Naive thymus-derived CD8-positive, alpha-beta T cell (primary cell): ENCODE measurements around the gene HOXD4. TPM values are rescaled to one million over a fixed set of nuclear protein-coding genes. Genes with fewer than 3 reads are reported as not detected.

Experiments
- ATAC-seq, 2 donors: fragments of 150-1000 bp; cut with Tn5 transposase in 1 of 2; sonication (Bioruptor Pico), chemical (Tn5 transposase) in 1 of 2; 1 replicate in 1 of 2; 2 replicates in 1 of 2; pipeline ENCODE4 v1.10.0; 2021; ENCODE audit warnings: mild to moderate bottlenecking in 2 of 2, moderate library complexity in 2 of 2
- POLR2A ChIA-PET: fragments of 350-600 bp; sonication (Branson Sonifier 250); formaldehyde crosslinking; loops from one replicate; lab custom pipeline; 2021; ENCODE audit warnings: antibody characterized with exemption; lab: Charles Lee
- DNase-seq, 10 donors: peaks; one replicate each; pipeline versions ENCODE4 v3.0.0 to v3.0.0-alpha.2; 2020 to 2022
- H3K27ac Mint-ChIP-seq, 10 donors: one replicate each; pipeline ENCODE4 v1.8.0; 2020 to 2022; ENCODE audit warnings: mild to moderate bottlenecking in 10 of 10, mixed read lengths in 10 of 10, moderate library complexity in 4 of 10, inconsistent platforms in 1 of 10
- H3K27me3 Mint-ChIP-seq, 5 donors: one replicate each; pipeline ENCODE4 v1.8.0; 2021 to 2022; ENCODE audit warnings: mixed read lengths in 5 of 5
- H3K36me3 Mint-ChIP-seq, 3 donors: one replicate each; pipeline ENCODE4 v1.8.0; 2020 to 2022; ENCODE audit warnings: mixed read lengths in 3 of 3, mild to moderate bottlenecking in 2 of 3, inconsistent platforms in 1 of 3
- H3K4me1 Mint-ChIP-seq, 4 donors: one replicate each; pipeline ENCODE4 v1.8.0; 2021 to 2022; ENCODE audit warnings: mixed read lengths in 4 of 4
- H3K4me3 Mint-ChIP-seq, 10 donors: one replicate each; pipeline ENCODE4 v1.8.0; 2020 to 2022; ENCODE audit warnings: mild to moderate bottlenecking in 10 of 10, mixed read lengths in 10 of 10, moderate library complexity in 6 of 10, inconsistent platforms in 1 of 10
- H3K9me3 Mint-ChIP-seq, 9 donors: one replicate each; pipeline ENCODE4 v1.8.0; 2020 to 2022; ENCODE audit warnings: mixed read lengths in 9 of 9, mild to moderate bottlenecking in 3 of 9, inconsistent platforms in 1 of 9, moderate library complexity in 1 of 9
- polyA plus RNA-seq, 3 donors: library from polyadenylated mRNA; unstranded; fragments of 300-500 nt; fragmentation: Illumina TruSeq; gene quantifications; one replicate each; pipeline ENCODE4 v1.2.3, GENCODE V29; 2021
- total RNA-seq, 8 experiments: library from RNA in 2 of 8; stranded (reverse) in 2 of 8; gene quantifications; one replicate each; pipeline ENCODE4 v1.2.3 and lab custom pipeline; 2021 to 2026

The HOXD4 gene
- total and polyA plus RNA-seq, 5 experiments from 2014 or later = not detected

DNA sequence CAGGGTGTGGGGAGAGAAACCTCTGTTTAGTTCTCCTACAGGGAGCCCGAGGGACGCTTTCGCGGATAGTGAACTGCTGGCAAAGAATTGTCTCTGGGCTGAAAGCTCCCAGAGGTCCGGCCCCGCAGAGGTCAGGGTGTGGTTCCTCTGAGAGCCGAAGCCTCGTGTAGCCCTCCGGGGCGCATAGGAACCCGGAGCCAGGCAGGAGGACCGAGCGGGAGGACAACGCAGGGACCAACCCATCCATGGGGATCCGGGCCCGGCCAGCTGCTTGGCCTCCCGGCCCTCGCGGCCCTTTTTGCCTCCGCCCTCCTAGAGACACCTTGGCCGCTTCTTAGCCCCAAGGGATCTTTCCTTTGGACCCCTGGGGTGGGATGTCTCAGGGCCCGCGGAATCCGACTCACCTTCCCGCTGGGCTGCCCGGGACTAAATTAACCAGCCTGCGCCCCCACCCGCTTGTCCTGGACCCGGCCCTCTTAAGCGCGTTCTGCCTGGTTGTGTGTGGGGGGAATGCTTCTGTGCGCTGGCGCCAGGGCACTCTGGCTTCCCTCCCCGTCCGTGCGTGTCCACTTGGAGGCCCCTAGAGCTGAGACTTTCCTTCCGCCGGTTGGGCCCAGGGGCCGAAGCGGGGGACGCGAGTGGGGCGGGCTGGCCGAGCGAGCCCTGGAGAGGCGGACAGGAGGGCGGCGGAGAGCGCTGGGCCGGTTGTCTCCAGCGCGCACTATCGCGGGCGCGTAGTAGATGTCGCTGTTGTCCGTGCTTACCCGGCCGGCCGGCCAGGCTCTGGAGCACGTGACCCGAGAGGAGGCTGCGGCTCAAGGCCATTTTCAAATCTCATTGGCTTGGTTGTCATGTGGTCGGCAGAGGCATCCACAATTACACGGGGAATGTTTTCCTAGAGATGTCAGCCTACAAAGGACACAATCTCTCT, 35.2 kb upstream of the HOXD4 start, which contains the start of gene HOXD10:
HOXD10 (plus strand) TSS at position 896 of the 931 bp plus-strand sequence. CDS start 56 bp downstream, outside the sequence.
- Mint-ChIP-seq H3K36me3 (peaks cover 7 to 30% (median 8%) of the 10 kb centered on the region in 3 donors), H3K4me1 (peaks cover 0 to 9% (median 7%) of the 10 kb centered on the region in 4 donors), H3K4me3 (peak within 1 kb of the TSS in 1 of 10 donors; percentile 25), H3K27ac (peak within 1 kb of the TSS in 1 of 10 donors; percentile 82), H3K9me3 (peaks cover 0 to 67% (median 21%) of the 10 kb centered on the region in 9 donors), H3K27me3 (peaks cover 59 to 98% (median 85%) of the 10 kb centered on the region in 5 donors)
- DNase-seq (no peak), ATAC-seq (no peak)
- POLR2A ChIA-PET = no interaction called here

DNA sequence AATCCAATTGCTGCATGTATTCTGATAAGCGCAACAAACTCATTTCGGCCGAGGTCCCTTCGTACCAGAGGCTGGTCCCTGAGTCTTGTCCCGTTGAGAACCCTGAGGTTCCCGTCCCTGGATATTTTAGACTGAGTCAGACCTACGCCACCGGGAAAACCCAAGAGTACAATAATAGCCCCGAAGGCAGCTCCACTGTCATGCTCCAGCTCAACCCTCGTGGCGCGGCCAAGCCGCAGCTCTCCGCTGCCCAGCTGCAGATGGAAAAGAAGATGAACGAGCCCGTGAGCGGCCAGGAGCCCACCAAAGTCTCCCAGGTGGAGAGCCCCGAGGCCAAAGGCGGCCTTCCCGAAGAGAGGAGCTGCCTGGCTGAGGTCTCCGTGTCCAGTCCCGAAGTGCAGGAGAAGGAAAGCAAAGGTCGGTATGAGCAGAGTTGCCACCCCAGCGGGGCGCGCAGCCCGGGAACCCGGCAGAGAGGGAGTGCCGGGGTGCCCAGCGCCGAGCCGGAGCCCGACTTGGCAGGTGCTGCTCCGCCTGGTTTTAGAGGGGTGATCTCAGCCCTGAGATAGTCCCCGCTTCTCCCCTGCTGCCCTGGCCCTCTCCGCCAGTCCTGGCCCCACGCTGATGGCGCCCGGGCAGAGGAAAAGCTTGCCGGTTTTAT, 34.1 kb upstream of the HOXD4 start:
- no peak for DNase-seq
- peaks cover 6 to 30% (median 8%) of the 10 kb centered on the region in 3 donors for H3K36me3 Mint-ChIP-seq
- peak overlapping the region in 1 of 10 donors; percentile 82 for H3K27ac Mint-ChIP-seq
- H3K27me3 Mint-ChIP-seq = peaks cover 57 to 94% (median 79%) of the 10 kb centered on the region in 5 donors
- H3K4me3 Mint-ChIP-seq = no peak overlapping the region
- POLR2A ChIA-PET = no interaction called here
- peaks cover 0 to 64% (median 21%) of the 10 kb centered on the region in 9 donors for H3K9me3 Mint-ChIP-seq
- no peak for ATAC-seq
- peaks cover 0 to 8% (median 6%) of the 10 kb centered on the region in 4 donors for H3K4me1 Mint-ChIP-seq

DNA sequence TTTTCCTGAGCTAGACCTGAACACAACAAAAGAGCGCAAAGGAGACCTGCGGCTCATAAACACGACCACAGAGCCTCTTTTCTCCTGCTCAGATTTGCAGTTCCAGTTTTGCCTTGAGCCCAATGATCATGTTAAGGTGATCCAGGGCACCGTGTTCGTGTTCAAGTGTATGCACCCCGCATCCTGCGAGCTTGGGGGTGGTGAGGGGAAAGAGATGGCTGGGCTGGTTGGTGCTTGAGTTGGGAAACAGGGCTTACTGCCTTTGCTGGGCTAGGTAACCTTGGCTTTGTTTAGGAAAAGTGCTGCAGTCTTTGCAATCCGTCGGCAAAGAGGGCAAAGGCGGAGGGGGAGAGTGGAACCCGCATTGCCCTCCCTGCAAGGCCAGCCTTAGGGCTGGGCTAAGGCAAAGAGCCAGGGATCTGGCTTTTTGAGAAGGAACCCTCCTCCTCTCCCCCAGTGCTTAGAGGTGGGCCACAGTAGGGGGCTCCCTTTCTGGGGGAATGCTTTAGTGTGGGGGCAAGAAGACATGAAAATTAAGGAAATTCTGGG, 33.5 kb upstream of the HOXD4 start:
- peaks cover 0 to 61% (median 21%) of the 10 kb centered on the region in 9 donors for H3K9me3 Mint-ChIP-seq
- H3K27ac Mint-ChIP-seq = peak overlapping the region in 3 of 10 donors; percentile 53 to 91 (median 58)
- H3K4me1 Mint-ChIP-seq = peaks cover 2 to 8% (median 7%) of the 10 kb centered on the region in 4 donors
- H3K27me3 Mint-ChIP-seq = peaks cover 57 to 88% (median 75%) of the 10 kb centered on the region in 5 donors
- ATAC-seq (no peak), DNase-seq (no peak)
- H3K4me3 Mint-ChIP-seq = peak overlapping the region in 2 of 10 donors; percentile 26 to 40
- H3K36me3 Mint-ChIP-seq = peaks cover 6 to 30% (median 8%) of the 10 kb centered on the region in 3 donors
- POLR2A ChIA-PET = no interaction called here

DNA sequence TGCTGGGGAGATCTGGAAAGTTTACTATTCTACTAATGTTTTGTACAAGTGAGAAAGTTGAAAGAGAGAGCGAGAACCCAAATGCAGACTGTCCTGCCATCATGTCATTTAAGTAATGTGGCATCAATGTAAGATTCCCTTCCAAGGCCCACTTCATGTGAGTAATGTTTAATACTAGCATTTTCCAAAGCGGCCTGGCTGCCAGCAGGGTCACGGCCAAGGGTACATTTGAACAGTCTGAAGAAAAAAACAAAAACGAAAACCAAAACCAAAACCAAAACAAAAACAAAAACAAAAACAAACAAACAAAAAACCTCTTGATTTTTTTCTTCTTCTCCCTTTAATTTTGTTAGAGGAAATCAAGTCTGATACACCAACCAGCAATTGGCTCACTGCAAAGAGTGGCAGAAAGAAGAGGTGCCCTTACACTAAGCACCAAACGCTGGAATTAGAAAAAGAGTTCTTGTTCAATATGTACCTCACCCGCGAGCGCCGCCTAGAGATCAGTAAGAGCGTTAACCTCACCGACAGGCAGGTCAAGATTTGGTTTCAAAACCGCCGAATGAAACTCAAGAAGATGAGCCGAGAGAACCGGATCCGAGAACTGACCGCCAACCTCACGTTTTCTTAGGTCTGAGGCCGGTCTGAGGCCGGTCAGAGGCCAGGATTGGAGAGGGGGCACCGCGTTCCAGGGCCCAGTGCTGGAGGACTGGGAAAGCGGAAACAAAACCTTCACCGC, 32.6 kb upstream of the HOXD4 start:
- no peak for DNase-seq
- Mint-ChIP-seq H3K4me1 (peaks cover 6 to 14% (median 10%) of the 10 kb centered on the region in 4 donors), H3K27ac (peak overlapping the region in 2 of 10 donors; percentile 58 to 78), H3K4me3 (peak overlapping the region in 1 of 10 donors; percentile 71), H3K9me3 (peaks cover 0 to 53% (median 19%) of the 10 kb centered on the region in 9 donors), H3K36me3 (peaks cover 6 to 23% (median 8%) of the 10 kb centered on the region in 3 donors), H3K27me3 (peaks cover 53 to 85% (median 70%) of the 10 kb centered on the region in 5 donors)
- ATAC-seq = no peak
- POLR2A ChIA-PET = no interaction called here

DNA sequence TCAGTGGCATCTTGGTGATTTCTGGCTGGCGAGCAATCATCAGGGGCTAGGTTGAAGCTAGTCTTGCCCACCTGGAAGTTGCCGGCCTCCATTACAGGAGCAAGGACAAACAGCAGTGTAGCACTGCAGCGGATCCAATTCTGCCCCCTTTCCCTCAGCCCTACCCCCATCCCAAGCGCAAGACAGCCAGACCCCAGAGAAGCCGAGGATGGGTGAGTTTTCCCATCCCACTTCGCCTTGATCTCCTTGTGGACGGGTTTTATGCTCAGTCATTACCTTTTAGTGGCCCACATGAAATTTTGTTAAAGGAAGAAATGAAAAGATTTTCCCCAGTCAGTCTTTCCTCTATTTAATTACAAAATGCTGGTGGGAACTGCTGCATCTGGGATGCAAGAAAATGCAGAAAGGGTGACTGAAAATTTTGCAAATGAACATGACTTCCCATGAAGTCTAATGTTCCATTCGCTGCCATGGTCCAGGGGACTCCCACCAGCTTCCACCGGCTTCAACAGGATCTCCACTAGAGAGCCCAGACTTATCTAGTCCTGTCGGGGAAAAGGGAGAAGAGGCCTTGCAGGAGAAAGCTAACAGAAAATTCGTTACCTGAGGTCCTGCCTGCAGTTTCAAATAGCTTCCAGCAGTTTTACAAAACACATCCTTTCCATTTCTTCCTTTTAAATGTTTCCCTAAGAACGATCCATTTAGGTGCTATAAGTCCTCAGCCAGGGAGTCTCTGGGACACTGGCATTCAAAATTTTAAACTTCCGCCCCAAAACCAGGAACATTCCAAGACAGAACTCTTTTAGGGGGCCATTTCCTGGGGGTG, 30.8 kb upstream of the HOXD4 start:
- POLR2A ChIA-PET = no interaction called here
- ATAC-seq = no peak
- H3K36me3 Mint-ChIP-seq = peaks cover 8 to 12% (median 10%) of the 10 kb centered on the region in 3 donors

DNA sequence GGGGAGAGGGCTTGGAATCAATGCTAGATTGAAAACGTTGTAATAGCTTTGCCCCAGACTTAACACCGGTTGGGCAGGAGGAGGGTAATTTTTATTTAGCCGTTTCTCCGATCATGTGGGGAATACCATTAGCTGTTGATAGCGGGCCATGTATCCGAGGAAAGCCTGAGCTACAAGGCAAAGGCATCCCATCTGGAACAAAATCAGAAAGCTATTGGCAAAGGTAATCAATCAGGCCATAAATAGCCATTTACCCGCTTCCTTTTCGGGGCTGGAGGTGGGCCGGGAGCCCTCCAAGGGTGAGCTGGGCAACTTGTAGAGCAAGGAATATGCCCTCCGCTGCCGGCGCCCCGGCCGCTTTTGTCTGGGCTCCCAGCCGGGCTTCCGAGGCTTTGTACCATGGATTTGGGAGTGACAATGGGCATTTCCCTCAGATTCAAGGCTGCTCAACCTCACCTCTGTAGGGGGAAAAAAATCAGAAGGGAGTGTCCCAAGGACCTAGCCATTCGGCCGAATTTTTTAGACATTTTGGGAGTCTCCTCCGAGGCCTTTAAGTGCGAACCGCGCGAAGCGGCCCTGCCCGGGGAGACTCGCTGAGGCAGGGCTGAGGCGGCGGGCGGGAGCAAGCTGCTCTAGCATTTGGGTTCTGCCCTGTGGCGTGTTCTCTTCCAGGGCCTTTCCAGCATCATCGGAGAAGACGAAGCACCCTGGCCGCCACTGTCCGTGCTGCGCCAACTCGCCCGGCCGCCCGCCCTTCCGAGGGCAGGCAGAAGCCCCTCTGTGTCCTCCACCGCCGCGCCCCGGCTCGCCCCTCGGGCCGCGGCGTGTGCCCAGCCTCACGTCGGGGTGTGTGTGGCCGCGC, 29.9 kb upstream of the HOXD4 start:
- H3K4me1 Mint-ChIP-seq = peaks cover 9 to 16% (median 12%) of the 10 kb centered on the region in 4 donors
- ATAC-seq = no peak
- peaks cover 0 to 37% (median 17%) of the 10 kb centered on the region in 9 donors for H3K9me3 Mint-ChIP-seq
- peaks cover 8 to 11% (median 10%) of the 10 kb centered on the region in 3 donors for H3K36me3 Mint-ChIP-seq
- H3K4me3 Mint-ChIP-seq = peak overlapping the region in 4 of 10 donors; percentile 12 to 43 (median 17)
- H3K27ac Mint-ChIP-seq = peak overlapping the region in 1 of 10 donors; percentile 44
- no peak for DNase-seq
- POLR2A ChIA-PET = no interaction called here
- peaks cover 57 to 87% (median 77%) of the 10 kb centered on the region in 5 donors for H3K27me3 Mint-ChIP-seq

More for the DNA sequence above, 30.8 kb upstream of the HOXD4 start:
- peaks cover 51 to 87% (median 75%) of the 10 kb centered on the region in 5 donors for H3K27me3 Mint-ChIP-seq
- peak overlapping the region in 1 of 10 donors; percentile 16 for H3K27ac Mint-ChIP-seq
- peak overlapping the region in 2 of 10 donors; percentile 14 to 20 for H3K4me3 Mint-ChIP-seq
- no peak for DNase-seq
- peaks cover 9 to 16% (median 13%) of the 10 kb centered on the region in 4 donors for H3K4me1 Mint-ChIP-seq
- peaks cover 0 to 41% (median 18%) of the 10 kb centered on the region in 9 donors for H3K9me3 Mint-ChIP-seq

DNA sequence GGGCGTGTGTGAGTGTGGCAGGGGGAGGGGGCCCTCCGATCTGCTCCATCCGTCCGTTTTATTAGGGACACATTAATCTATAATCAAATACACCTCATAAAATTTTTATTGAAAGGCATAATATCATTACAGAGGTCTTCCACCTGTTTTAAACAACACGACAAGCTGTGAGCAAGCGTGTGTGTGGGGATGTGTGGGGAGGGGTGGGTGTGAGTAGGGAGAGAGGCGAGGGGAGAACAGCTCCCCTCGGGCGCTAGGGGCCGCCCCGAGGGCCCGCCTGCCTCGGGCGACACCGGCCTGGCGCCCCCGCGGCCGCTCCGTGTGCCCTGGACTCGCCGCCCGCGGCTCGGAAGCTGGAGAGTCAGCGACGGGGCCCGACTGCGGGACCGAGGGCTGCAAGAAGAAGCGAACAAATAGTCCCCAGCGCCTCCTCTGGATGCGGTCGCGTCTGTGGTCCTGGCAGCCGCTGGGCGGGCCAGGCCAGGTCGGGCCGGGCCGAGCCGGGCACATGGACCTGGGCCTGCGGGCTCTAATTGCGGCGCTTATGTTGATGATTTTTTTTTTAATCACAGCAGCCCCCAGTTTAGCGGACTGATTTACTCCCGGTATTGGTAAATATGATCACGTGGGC, 29.2 kb upstream of the HOXD4 start:
- H3K36me3 Mint-ChIP-seq = peaks cover 4 to 10% (median 6%) of the 10 kb centered on the region in 3 donors
- peak; percentile 24 to 27 for ATAC-seq
- peak overlapping the region; percentile 57 to 85 (median 78) for H3K4me3 Mint-ChIP-seq
- no peak for DNase-seq
- POLR2A ChIA-PET = interaction anchor here (0.5 to 0.9 kb wide), 2 partner anchors 706 to 1073 kb away, joined by 3 read pairs; no protein-coding TSS in a partner anchor
- H3K9me3 Mint-ChIP-seq = peaks cover 0 to 29% (median 11%) of the 10 kb centered on the region in 9 donors
- H3K4me1 Mint-ChIP-seq = peaks cover 9 to 20% (median 14%) of the 10 kb centered on the region in 4 donors
- peak overlapping the region in 1 of 10 donors; percentile 34 for H3K27ac Mint-ChIP-seq
- H3K27me3 Mint-ChIP-seq = peaks cover 59 to 87% (median 77%) of the 10 kb centered on the region in 5 donors

DNA sequence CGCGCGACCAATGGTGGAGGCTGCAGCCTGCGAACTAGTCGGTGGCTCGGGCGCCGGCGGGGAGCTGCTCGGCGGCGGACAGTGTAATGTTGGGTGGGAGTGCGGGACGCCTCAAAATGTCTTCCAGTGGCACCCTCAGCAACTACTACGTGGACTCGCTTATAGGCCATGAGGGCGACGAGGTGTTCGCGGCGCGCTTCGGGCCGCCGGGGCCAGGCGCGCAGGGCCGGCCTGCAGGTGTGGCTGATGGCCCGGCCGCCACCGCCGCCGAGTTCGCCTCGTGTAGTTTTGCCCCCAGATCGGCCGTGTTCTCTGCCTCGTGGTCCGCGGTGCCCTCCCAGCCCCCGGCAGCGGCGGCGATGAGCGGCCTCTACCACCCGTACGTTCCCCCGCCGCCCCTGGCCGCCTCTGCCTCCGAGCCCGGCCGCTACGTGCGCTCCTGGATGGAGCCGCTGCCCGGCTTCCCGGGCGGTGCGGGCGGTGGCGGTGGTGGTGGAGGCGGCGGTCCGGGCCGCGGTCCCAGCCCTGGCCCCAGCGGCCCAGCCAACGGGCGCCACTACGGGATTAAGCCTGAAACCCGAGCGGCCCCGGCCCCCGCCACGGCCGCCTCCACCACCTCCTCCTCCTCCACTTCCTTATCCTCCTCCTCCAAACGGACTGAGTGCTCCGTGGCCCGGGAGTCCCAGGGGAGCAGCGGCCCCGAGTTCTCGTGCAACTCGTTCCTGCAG, 28.5 kb upstream of the HOXD4 start, which contains the start of gene HOXD9:
HOXD9 (plus strand) TSS at position 37 of the 728 bp plus-strand sequence; CDS start at position 87, 50 bp downstream.
- peaks cover 2 to 10% (median 6%) of the 10 kb centered on the region in 3 donors for H3K36me3 Mint-ChIP-seq
- POLR2A ChIA-PET = interaction anchor here (0.5 to 0.9 kb wide), 2 partner anchors 706 to 1072 kb away, joined by 3 read pairs; no protein-coding TSS in a partner anchor
- peak within 1 kb of the TSS; percentile 57 to 85 (median 78) for H3K4me3 Mint-ChIP-seq
- H3K4me1 Mint-ChIP-seq = peaks cover 9 to 26% (median 14%) of the 10 kb centered on the region in 4 donors
- DNase-seq (peak in 2 of 10 donors; percentile 35 to 44), ATAC-seq (peak; percentile 53 to 55)
- H3K27me3 Mint-ChIP-seq = peaks cover 62 to 87% (median 76%) of the 10 kb centered on the region in 5 donors
- H3K27ac Mint-ChIP-seq = peak within 1 kb of the TSS in 2 of 10 donors; percentile 2 to 71
- H3K9me3 Mint-ChIP-seq = peaks cover 0 to 27% (median 9%) of the 10 kb centered on the region in 9 donors
